ENCODE results near the gene SDK1.
"Not testable (repeated sequence)": the region's sequence is repeated elsewhere in the genome, so short reads cannot be mapped to it uniquely, and the experiment has no call there.

The SDK1 gene

GRCh38 chr7:4094158-4094557, 793.1 kb downstream of the SDK1 start:
- DNase-seq (ENCODE audit: low spot score): not testable (repeated sequence)

- no peak for DNase-seq (ENCODE audit: low spot score)
These were observed 796.1 kb downstream of the SDK1 start for GRCh38 chr7:4097001-4097609.

- DNase-seq (ENCODE audit: low spot score): no peak
These were observed 797.1 kb downstream of the SDK1 start for GRCh38 chr7:4098169-4098568.

GRCh38 chr7:4099651-4100050, 798.6 kb downstream of the SDK1 start:
- DNase-seq (ENCODE audit: low spot score): no peak

- no peak for DNase-seq (ENCODE audit: low spot score)
These were observed 799.1 kb downstream of the SDK1 start for GRCh38 chr7:4100148-4100547.

- DNase-seq (ENCODE audit: low spot score): no peak
These were observed 799.6 kb downstream of the SDK1 start for GRCh38 chr7:4100691-4101090.

GRCh38 chr7:4102231-4102841, 801.3 kb downstream of the SDK1 start:
- DNase-seq (ENCODE audit: low spot score): no peak

- peak; percentile 11 for DNase-seq (ENCODE audit: low spot score)
These were observed 802.5 kb downstream of the SDK1 start for GRCh38 chr7:4103352-4104091.

- DNase-seq (ENCODE audit: low spot score): no peak
These were observed 806.8 kb downstream of the SDK1 start for GRCh38 chr7:4107839-4108238.

GRCh38 chr7:4108951-4109350, 807.9 kb downstream of the SDK1 start:
- DNase-seq (ENCODE audit: low spot score): no peak

GRCh38 chr7:4109481-4110110, 808.5 kb downstream of the SDK1 start:
- no peak for DNase-seq (ENCODE audit: low spot score)

- no peak for DNase-seq (ENCODE audit: low spot score)
These were observed 809.4 kb downstream of the SDK1 start for GRCh38 chr7:4110438-4110837.

- no peak for DNase-seq (ENCODE audit: low spot score)
These were observed 810.1 kb downstream of the SDK1 start for GRCh38 chr7:4111166-4111565.

- DNase-seq (ENCODE audit: low spot score): no peak
These were observed 812.2 kb downstream of the SDK1 start for GRCh38 chr7:4113271-4113670.

GRCh38 chr7:4113976-4114375, 812.9 kb downstream of the SDK1 start:
- no peak for DNase-seq (ENCODE audit: low spot score)

- DNase-seq (ENCODE audit: low spot score): no peak
These were observed 814.4 kb downstream of the SDK1 start for GRCh38 chr7:4115442-4115841.

GRCh38 chr7:4115941-4116610, 815.0 kb downstream of the SDK1 start:
- DNase-seq (ENCODE audit: low spot score): no peak

GRCh38 chr7:4119848-4120247, 818.8 kb downstream of the SDK1 start:
- DNase-seq (ENCODE audit: low spot score): no peak

- DNase-seq (ENCODE audit: low spot score): no peak
These were observed 822.3 kb downstream of the SDK1 start for GRCh38 chr7:4123346-4123745.

GRCh38 chr7:4123823-4124222, 822.8 kb downstream of the SDK1 start:
- DNase-seq (ENCODE audit: low spot score): no peak

GRCh38 chr7:4124556-4125477, 823.8 kb downstream of the SDK1 start:
- no peak for DNase-seq (ENCODE audit: low spot score)
